Neuronal stem cell (in vitro differentiated cells): Measurements from ENCODE around the gene NLRC4.
"Not testable (repeated sequence)": the region's sequence is repeated elsewhere in the genome, so short reads cannot be mapped to it uniquely, and the experiment has no call there.

Experiments
- DNase-seq: peaks from one replicate; pipeline ENCODE4 v3.0.0-alpha.2; 2013; ENCODE audit warnings: low spot score
- H2AFZ ChIP-seq: one replicate; pipeline ENCODE4 v1.6.1; 2013; ENCODE audit warnings: mild to moderate bottlenecking, low read length, inconsistent platforms
- H2AK5ac ChIP-seq: 2 replicates; pipeline ENCODE4 v1.6.1; 2013; ENCODE audit warnings: low read depth, mild to moderate bottlenecking, inconsistent platforms, low read length, moderate library complexity, mixed read lengths
- H2BK120ac ChIP-seq: 2 replicates; pipeline ENCODE4 v1.6.1; 2013; ENCODE audit warnings: low read depth, mild to moderate bottlenecking, inconsistent platforms, low read length, moderate library complexity, mixed read lengths
- H2BK12ac ChIP-seq: one replicate; pipeline ENCODE4 v1.6.1; 2013; ENCODE audit warnings: low read length, inconsistent platforms
- H2BK15ac ChIP-seq: 2 replicates; pipeline ENCODE4 v1.6.1; 2013; ENCODE audit warnings: mild to moderate bottlenecking, low read length, inconsistent platforms, mixed read lengths
- H2BK5ac ChIP-seq: one replicate; pipeline ENCODE4 v1.6.1; 2013; ENCODE audit warnings: inconsistent platforms, mild to moderate bottlenecking, low read length, moderate library complexity
- H3K14ac ChIP-seq: one replicate; pipeline ENCODE4 v1.6.1; 2013; ENCODE audit warnings: low read length, inconsistent platforms
- H3K18ac ChIP-seq: 2 replicates; pipeline ENCODE4 v1.6.1; 2013; ENCODE audit warnings: low read length, inconsistent platforms
- H3K23ac ChIP-seq: 2 replicates; pipeline ENCODE4 v1.6.1; 2013; ENCODE audit warnings: low read depth, mild to moderate bottlenecking, mixed read lengths, low read length, inconsistent platforms; ENCODE audit not compliant: poor library complexity
- H3K27ac ChIP-seq: replicated peaks from 3 replicates; pipeline ENCODE4 v1.5.1; 2013; ENCODE audit warnings: low read length, inconsistent platforms
- H3K27me3 ChIP-seq, 3 experiments: 2 replicates each; pipeline ENCODE4 v1.6.1; 2013; ENCODE audit warnings: low read length in 3 of 3, mild to moderate bottlenecking in 2 of 3, inconsistent platforms in 1 of 3, low read depth in 1 of 3, mixed read lengths in 1 of 3, moderate library complexity in 1 of 3; ENCODE audit not compliant: control insufficient read depth in 3 of 3, insufficient read depth in 3 of 3
- H3K36me3 ChIP-seq, 2 donors: replicated peaks in 1 of 2; 2 replicates each; pipeline ENCODE4 v1.6.1; 2013; ENCODE audit warnings: low read length in 2 of 2; ENCODE audit not compliant: control insufficient read depth in 2 of 2, insufficient read depth in 2 of 2
- H3K4ac ChIP-seq: 2 replicates; pipeline ENCODE4 v1.6.1; 2013; ENCODE audit warnings: inconsistent platforms, mild to moderate bottlenecking, low read length, moderate library complexity
- H3K4me1 ChIP-seq, 2 donors: 1 replicate in 1 of 2; 2 replicates in 1 of 2; pipeline ENCODE4 v1.6.1; 2013; ENCODE audit warnings: low read length in 2 of 2, low read depth in 1 of 2; ENCODE audit not compliant: control insufficient read depth in 2 of 2, insufficient read depth in 1 of 2
- H3K4me2 ChIP-seq: one replicate; pipeline ENCODE4 v1.6.1; 2013; ENCODE audit warnings: mild to moderate bottlenecking, low read length, inconsistent platforms; ENCODE audit not compliant: insufficient read depth, poor library complexity, severe bottlenecking
- H3K4me3 ChIP-seq, 2 donors: 2 replicates each; pipeline ENCODE4 v1.5.1; 2013; ENCODE audit warnings: low read length in 2 of 2, mild to moderate bottlenecking in 2 of 2, inconsistent platforms in 1 of 2, moderate library complexity in 1 of 2
- H3K79me1 ChIP-seq: one replicate; pipeline ENCODE4 v1.6.1; 2013; ENCODE audit warnings: low read depth, mild to moderate bottlenecking, inconsistent platforms, low read length, moderate library complexity
- H3K9ac ChIP-seq: one replicate; pipeline ENCODE4 v1.6.1; 2013; ENCODE audit warnings: mild to moderate bottlenecking, low read depth, low read length, inconsistent platforms; ENCODE audit not compliant: poor library complexity
- H3K9me3 ChIP-seq, 2 donors: replicated peaks in 1 of 2; 2 replicates each; pipeline versions ENCODE3 to v1.6.1; 2013; ENCODE audit warnings: low read length in 2 of 2, mild to moderate bottlenecking in 2 of 2, inconsistent platforms in 1 of 2, low read depth in 1 of 2, mixed read lengths in 1 of 2, moderate library complexity in 1 of 2; ENCODE audit not compliant: control insufficient read depth in 2 of 2, insufficient read depth in 1 of 2
- H4K8ac ChIP-seq: one replicate; pipeline ENCODE4 v1.6.1; 2013; ENCODE audit warnings: low read depth, mild to moderate bottlenecking, inconsistent platforms, low read length, moderate library complexity
- H4K91ac ChIP-seq: one replicate; pipeline ENCODE4 v1.6.1; 2013; ENCODE audit warnings: low read length, low read depth, mild to moderate bottlenecking, inconsistent platforms; ENCODE audit not compliant: poor library complexity
- WGBS, 2 donors: extraction: QIAGEN DNeasy Blood & Tissue Kit; methylation state at CpG; one replicate each; pipeline ENCODE4 v1.1.7; 2013; ENCODE audit warnings: missing lambda C conversion rate in 2 of 2, mixed read lengths in 1 of 2; ENCODE audit not compliant: insufficient read length in 2 of 2, insufficient replicate concordance in 1 of 2; ENCODE audit errors: extremely low coverage in 2 of 2; 5-methylcytosine and 5-hydroxymethylcytosine counted together

NLRC4 gene

GRCh38 chr2:32220445-32220844 is 44.2 kb downstream of the NLRC4 start:
- Histone ChIP-seq H4K8ac (no peak overlapping the region), H2BK15ac (no peak overlapping the region), H3K23ac (no peak overlapping the region), H3K4me2 (no peak overlapping the region), H2BK5ac (no peak overlapping the region), H3K79me1 (no peaks in the 10 kb centered on the region), H3K4ac (no peak overlapping the region), H2AFZ (no peak overlapping the region), H3K14ac (no peak overlapping the region), H3K27me3 (no peaks in the 10 kb centered on the region), H4K91ac (no peak overlapping the region), H3K9me3 (no peaks in the 10 kb centered on the region), H2AK5ac (no peak overlapping the region), H2BK120ac (no peak overlapping the region), H2BK12ac (no peak overlapping the region), H3K4me3 (no peak overlapping the region), H3K9ac (no peak overlapping the region), H3K27ac (no peak overlapping the region), H3K36me3 (peaks cover 4 to 80% of the 10 kb centered on the region in 2 donors), H3K18ac (no peak overlapping the region), H3K4me1 (no peaks in the 10 kb centered on the region)
- no peak for DNase-seq

GRCh38 chr2:32212295-32212694 is 52.4 kb downstream of the NLRC4 start:
- H3K14ac ChIP-seq: no peak overlapping the region
- no peak overlapping the region for H2AFZ ChIP-seq
- no peak overlapping the region for H3K4ac ChIP-seq
- H3K4me3 ChIP-seq: no peak overlapping the region
- H3K9ac ChIP-seq: no peak overlapping the region
- H4K8ac ChIP-seq: no peak overlapping the region
- no peak overlapping the region for H3K18ac ChIP-seq
- no peaks in the 10 kb centered on the region for H3K9me3 ChIP-seq
- H3K4me1 ChIP-seq: no peaks in the 10 kb centered on the region
- no peak overlapping the region for H3K4me2 ChIP-seq
- H2BK12ac ChIP-seq: no peak overlapping the region
- H2AK5ac ChIP-seq: no peak overlapping the region
- no peak overlapping the region for H2BK120ac ChIP-seq
- DNase-seq: no peak
- H3K79me1 ChIP-seq: no peaks in the 10 kb centered on the region
- no peak overlapping the region for H2BK15ac ChIP-seq
- no peak overlapping the region for H2BK5ac ChIP-seq
- no peaks in the 10 kb centered on the region for H3K27me3 ChIP-seq
- H3K27ac ChIP-seq: no peak overlapping the region
- peaks cover 4 to 57% of the 10 kb centered on the region in 2 donors for H3K36me3 ChIP-seq
- no CpG with 5 or more reads among the region's 4 CpGs for WGBS, 2 donors
- no peak overlapping the region for H4K91ac ChIP-seq
- no peak overlapping the region for H3K23ac ChIP-seq

- Histone ChIP-seq H3K79me1 (no peaks in the 10 kb centered on the region), H3K9ac (no peak overlapping the region), H3K9me3 (no peaks in the 10 kb centered on the region), H2BK15ac (no peak overlapping the region), H4K8ac (no peak overlapping the region), H3K27ac (no peak overlapping the region), H3K4me1 (no peaks in the 10 kb centered on the region), H3K4me3 (no peak overlapping the region), H2AFZ (no peak overlapping the region), H4K91ac (no peak overlapping the region), H3K14ac (no peak overlapping the region), H3K18ac (no peak overlapping the region), H3K4ac (no peak overlapping the region), H3K23ac (no peak overlapping the region), H2BK120ac (no peak overlapping the region), H3K36me3 (peaks cover 4 to 61% of the 10 kb centered on the region in 2 donors), H2BK12ac (no peak overlapping the region), H3K27me3 (no peaks in the 10 kb centered on the region), H3K4me2 (no peak overlapping the region), H2AK5ac (no peak overlapping the region), H2BK5ac (no peak overlapping the region)
- WGBS, 2 donors: no CpG with 5 or more reads among the region's 7 CpGs
- no peak for DNase-seq
Measured at GRCh38 chr2:32210767-32211408, 53.8 kb downstream of the NLRC4 start.

- not testable (repeated sequence) for H2AK5ac ChIP-seq, H3K9ac ChIP-seq, H3K4me1 ChIP-seq, H2BK12ac ChIP-seq, H2AFZ ChIP-seq, H3K4me3 ChIP-seq, H3K9me3 ChIP-seq, H3K23ac ChIP-seq, H3K79me1 ChIP-seq, DNase-seq, H3K27ac ChIP-seq, H3K14ac ChIP-seq, H3K18ac ChIP-seq, H3K4ac ChIP-seq, H2BK5ac ChIP-seq, H2BK120ac ChIP-seq, H4K91ac ChIP-seq, H2BK15ac ChIP-seq, H3K4me2 ChIP-seq, H3K27me3 ChIP-seq, H4K8ac ChIP-seq
- no CpG with 5 or more reads among the region's 3 CpGs for WGBS, 2 donors
- peaks cover 0 to 72% of the 10 kb centered on the region in 2 donors for H3K36me3 ChIP-seq
Measured at GRCh38 chr2:32203428-32203827, 61.3 kb downstream of the NLRC4 start.
